HG03060 (cell line): ENCODE data around the gene CPT1B.
"Not testable (repeated sequence)": the region's sequence is repeated elsewhere in the genome, so short reads cannot be mapped to it uniquely, and the experiment has no call there.

Experiments
- ATAC-seq: cut with Tn5 transposase; IDR thresholded peaks from one replicate; pipeline ENCODE4 v1.9.1; 2021; ENCODE audit warnings: low read depth, moderate number of reproducible peaks; ENCODE audit not compliant: unreplicated experiment

Gene CPT1B

DNA sequence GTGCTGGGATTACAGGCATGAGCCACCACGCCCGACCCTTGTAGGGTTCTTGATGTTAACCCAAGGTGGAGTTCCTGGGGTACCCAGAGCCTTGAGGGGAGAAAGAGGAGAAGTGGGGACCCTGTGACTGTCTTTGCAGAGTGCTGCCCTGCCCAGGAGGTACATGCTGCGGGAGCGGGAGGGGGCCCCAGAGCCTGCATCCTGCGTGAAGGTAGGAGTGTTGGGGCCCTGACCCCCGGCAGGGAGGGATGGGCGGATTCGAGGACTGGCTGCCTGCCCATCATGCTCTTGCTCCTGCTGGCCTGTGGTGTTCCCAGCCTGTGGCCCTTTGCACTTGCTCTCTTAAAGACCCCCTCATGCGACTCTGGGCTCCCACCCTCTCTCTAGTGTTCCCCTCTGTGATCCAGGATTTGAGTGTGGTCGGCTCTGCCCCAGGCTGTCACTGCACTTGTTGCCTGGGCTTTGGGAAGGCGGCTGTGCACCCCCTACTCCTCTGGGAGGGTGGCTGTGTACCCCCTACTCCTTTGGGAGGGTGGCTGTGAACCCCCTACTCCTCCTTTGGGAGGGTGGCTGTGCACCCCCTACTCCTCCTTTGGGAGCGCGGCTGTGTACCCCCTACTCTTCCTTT lies 57.3 kb downstream of the CPT1B start:
- ATAC-seq = no peak

DNA sequence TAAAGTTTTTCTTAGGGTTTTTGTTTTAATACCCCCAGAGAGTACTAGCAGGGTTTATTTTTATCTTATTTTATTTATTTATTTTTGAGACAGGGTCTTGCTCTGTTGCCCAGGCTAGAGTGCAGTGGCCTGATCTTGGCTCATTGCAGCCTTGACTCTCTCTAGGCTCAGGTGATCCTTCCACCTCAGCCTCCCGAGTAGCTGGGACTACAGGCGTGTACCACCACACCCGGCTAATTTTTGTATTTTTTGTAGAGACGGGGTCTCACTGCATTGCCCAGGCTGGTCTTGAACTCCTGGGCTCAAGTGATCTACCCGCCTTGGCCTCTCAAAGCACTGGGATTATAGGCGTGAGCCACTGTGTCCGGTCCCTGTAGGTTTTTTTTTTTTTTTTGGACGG lies 58.0 kb downstream of the CPT1B start:
- not testable (repeated sequence) for ATAC-seq

DNA sequence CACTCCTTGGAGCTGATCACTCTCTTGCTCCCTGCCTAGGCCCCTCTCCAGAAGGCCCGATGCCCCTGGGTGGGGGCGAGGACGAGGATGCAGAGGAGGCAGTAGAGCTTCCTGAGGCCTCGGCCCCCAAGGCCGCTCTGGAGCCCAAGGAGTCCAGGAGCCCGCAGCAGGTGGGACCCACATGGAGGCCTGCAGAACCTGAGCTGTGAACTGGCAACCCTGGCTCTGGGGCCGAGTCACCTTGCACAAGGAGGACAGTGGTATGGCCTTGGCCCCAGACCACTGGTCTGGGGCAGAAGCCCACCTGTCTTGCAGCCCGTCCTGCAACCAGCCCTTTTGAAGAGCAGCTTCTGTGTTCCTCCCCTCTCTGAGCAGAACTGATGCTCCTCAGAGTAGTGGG lies 59.1 kb downstream of the CPT1B start:
- no peak for ATAC-seq
